ENCODE measurements around the gene DES.

GRCh38 chr2:219428469-219428868, 10.3 kb downstream of the DES start:
- TF ChIP-seq CTCF (IDR thresholded peaks at IDR 0.05) (no peak), EZH2 (IDR thresholded peaks at IDR 0.05) (no peak)
